HG03280 (cell line): ENCODE results near the gene CERT1.
"Not testable (repeated sequence)": the region's sequence is repeated elsewhere in the genome, so short reads cannot be mapped to it uniquely, and the experiment has no call there.

Experiments used
- ATAC-seq: cut with Tn5 transposase; IDR thresholded peaks from one replicate; pipeline ENCODE4 v1.9.1; 2021; ENCODE audit warnings: mild to moderate bottlenecking, moderate library complexity; ENCODE audit not compliant: unreplicated experiment

The CERT1 gene

DNA sequence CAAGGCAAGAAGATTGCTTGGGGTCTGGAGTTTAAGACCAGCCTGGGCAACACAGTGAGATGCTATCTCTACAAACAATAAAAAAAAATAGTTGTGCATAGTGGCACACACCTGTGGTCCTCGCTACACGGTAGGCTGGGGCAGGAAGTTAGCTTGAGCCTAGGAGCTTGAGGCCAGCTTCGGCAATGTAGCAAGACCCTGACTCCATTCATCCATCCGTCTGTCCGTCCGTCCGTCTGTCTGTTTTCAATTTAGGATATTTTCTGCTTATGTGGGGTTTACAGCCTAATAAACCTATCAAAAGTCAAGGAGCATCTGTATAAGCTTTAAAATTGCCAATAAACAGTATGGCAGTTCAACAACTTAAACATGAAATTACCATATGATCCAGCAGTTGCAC lies 154.7 kb downstream of the CERT1 start:
- ATAC-seq: no peak

DNA sequence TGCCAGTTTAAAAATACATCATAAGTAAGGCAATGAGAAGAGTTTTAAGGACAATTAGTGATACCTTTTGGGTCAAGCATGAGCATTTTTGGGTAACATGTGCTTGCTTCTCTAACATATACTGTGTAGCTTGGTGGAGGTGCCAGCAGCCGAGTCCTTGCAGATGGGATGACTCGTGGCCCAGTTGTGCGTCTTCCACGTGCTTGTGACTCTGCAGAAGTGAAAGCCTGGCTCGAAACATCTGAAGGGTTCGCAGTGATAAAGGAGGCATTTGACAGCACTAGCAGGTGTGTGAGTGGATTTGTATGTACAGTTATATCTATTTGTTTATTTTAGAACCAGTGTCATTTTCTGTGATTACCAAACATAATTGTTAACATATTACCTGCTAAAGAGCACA lies 156.2 kb downstream of the CERT1 start:
- ATAC-seq: no peak

DNA sequence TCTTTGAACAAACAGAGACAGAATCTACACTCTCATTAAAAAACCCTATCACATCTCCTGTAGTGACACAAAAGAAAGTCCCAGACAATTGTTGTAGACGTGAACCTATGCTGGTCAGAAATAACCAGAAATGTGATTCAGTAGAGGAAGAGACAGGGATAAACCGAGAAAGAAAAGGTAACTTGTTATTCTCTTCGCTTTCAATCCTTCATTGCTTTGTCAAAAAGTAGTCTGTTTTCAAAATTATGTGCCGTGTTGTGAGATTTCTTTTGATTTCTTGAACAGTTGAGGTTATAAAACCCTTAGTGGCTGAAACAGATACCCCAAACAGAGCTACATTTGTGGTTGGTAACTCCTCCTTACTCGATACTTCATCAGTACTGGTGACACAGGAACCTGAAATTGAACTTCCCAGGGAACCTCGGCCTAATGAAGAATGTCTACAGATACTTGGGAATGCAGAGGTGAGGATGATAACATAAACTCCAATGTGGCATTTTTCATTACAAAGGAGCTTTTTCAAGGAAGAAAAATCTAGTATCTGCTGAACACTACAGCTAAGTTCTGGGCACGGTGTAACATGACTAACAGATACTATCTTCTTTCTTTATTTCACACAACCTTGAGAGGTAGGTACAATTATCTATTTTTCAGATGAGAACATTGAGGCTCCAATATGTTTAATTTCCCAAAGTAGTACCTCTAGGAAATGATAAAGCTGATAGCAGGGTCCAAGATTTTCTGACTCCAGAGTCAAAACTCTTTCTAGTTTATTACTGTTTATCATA lies 160.1 kb downstream of the CERT1 start:
- ATAC-seq: no peak

DNA sequence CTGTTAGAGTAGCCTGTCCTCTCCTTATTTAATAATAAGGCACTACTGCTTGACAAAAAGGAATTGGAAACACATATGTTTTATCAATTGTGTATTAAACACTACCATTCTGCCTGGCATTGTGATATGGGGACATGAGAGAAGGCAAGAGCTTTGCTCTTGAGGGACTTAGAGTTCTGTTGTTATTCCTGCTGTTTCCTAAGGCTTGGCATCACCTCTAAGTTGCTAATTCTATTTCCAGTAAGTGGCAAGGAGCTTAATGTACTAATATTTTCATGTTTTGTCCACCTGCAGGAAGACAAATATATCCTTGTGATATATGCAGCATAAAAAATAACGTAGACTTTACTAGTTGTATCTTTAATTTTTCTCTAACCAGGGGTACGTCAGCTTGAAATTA lies 161.8 kb downstream of the CERT1 start:
- ATAC-seq: no peak

DNA sequence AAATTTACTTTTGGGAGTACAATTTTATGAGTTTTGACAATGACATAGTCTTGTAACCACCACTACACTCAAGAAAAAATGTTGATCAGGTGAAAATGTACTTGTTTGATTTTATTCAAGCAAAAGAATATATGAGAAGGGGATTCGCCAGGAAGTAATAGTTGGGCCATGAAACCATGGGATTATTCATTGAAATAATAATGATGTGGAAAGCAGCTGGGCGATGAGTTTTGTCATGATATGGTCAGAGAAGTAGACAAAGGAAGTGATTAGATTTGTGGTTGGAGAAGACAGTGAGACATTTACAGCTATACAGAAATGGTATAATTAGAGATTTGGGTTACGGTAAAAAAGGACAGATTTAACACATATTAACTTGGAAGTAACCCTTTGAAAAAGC lies 163.2 kb downstream of the CERT1 start:
- no peak for ATAC-seq

DNA sequence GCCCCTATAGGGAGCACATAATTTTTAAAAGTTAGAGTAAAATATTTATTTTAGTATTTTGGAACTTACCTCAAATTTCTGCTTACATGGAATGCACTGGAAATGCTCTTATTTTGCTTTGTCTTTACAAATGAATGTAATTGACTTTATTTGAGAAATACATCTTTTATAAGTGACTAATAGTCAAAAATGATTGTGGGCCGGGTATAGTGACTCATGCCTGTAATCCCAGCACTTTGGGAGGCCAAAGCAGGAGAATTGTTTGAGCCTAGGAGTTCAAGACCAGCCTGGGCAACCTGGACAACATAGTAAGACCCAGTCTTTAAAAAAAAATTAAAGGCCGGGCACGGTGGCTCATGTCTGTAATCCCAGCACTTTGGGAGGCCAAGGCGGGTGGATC lies 168.6 kb downstream of the CERT1 start:
- no peak for ATAC-seq

DNA sequence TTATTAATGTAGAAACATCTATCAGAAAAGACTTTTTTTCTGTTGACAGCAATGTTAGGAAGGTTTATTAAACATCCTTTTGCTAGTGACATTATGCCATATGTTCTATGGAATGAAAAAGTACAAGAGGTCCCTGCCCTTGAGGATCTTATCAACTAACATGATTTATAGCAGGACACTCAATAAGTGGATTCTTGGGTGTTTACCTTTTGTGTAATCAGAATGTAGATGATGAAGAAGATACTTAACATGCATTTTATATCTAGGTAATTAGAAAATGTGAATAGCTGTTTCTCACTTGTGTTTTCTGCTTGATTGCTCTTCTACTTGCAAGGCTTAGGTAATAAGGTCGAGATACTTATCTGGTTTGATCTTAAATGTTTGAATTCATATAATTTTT lies 169.5 kb downstream of the CERT1 start:
- no peak for ATAC-seq

DNA sequence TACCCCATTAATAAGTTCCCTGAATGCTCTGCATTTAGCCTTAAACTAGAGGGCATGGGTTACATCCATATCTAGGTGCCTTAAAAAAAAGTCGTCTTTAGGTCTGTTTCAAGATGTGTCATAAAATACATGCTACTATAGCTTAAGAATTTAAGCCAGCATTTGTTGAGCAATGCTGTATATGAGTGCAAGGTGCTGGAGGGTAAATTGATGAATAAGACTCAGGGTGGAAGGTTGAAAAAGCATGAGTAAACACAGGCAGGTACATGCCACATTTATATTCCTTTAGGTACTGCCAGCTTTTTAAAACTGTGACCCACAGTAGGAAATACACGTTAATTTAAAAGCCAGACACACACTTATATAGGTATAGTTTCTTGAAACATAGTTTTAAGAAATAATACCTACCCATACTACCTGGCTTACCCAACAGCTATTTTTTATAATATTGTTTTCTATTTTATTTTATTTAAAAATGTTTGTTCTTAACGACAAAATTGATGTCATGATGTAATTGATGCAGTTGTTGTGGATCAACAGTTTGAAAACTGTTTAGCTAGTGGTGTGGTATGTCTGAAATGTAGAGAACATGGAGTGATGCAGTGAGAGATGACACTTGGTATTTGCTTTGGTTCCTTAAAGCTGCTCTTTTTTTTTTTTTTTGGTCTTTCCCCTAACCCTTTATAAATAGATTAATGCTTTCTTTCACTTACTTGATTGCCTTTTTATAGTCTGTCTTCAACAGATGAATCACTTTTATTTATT lies 170.5 kb downstream of the CERT1 start:
- no peak for ATAC-seq

DNA sequence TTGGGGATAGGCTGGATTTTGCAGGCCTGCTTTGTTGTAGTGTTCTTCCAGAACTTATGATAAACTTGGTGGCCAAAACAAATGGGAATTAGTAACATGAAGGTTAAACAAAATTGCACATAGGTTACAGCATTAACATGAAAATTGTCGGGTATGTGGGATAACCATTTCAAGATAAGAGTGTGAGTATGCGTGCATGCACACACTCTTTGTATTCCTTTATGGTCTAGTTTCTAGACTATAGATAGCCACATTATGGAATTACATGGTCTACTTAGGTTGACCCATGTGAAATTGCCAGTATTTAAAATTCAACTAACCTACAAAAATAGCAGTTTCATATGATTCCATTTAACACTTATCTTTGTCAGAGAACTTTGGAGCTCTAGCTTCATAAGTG lies 173.0 kb downstream of the CERT1 start:
- no peak for ATAC-seq

DNA sequence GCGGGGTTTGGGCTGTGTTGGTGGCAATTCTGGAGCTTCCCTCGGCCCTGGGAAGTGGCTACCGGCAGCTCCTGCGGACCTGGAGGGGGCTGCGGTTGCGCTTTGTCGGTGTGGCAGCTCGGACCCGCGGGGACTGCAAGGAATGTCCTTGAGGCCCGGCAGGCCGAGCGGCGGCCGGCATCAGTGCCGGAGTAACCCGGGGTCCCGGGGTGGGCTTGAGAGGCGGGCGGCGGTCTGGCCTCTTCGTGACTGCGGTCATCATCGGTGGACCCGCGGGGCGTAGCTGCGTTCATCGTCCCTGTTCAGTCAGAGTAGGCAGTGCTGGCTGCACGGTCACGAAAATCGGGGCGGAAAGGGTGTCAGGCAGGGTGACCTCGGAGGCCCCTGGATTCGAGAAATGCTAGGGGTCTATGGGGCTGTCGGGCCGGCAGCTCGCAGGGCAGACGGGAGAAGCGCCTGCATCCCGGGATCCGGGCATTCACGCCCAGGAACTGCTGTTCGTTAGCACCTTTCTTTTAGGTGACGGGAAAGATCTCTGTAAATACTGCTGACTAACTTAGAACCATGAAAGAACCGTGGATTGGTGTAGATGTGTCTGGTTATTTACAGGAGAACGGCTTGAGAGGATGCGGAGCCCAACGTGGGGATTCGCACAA lies 173.9 kb downstream of the CERT1 start:
- ATAC-seq: peak; percentile 1

DNA sequence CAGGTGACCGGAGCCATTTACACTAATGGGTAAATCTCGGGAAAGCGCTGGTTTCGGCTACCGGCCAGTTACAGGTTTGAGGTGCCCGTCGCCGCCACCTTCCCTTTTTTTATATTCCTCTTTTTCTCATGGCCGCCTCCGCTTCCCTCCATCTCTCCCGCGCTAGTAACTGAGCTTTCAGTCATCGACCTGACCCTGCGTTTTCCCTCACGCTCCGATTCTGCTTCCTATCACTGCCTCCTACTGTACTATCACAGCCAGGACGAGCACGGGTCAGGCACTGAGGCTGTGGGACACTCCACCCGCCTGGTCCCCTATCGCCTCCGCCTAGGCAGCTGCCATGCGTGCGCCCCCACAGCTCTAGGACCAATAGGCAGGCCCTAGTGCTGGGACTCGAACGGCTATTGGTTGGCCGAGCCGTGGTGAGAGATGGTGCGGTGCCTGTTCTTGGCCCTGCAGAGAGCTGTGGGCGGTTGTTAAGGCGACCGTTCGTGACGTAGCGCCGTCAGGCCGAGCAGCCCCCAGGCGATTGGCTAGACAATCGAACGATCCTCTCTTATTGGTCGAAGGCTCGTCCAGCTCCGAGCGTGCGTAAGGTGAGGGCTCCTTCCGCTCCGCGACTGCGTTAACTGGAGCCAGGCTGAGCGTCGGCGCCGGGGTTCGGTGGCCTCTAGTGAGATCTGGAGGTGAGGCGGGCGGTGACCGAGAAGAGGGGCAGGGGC lies 174.7 kb downstream of the CERT1 start, which contains the start of gene HMGCR:
TSS of gene HMGCR (plus strand) at position 606 of the 722 bp plus-strand sequence. CDS start 5,386 bp downstream, outside the sequence.
- peak; percentile 99 for ATAC-seq

DNA sequence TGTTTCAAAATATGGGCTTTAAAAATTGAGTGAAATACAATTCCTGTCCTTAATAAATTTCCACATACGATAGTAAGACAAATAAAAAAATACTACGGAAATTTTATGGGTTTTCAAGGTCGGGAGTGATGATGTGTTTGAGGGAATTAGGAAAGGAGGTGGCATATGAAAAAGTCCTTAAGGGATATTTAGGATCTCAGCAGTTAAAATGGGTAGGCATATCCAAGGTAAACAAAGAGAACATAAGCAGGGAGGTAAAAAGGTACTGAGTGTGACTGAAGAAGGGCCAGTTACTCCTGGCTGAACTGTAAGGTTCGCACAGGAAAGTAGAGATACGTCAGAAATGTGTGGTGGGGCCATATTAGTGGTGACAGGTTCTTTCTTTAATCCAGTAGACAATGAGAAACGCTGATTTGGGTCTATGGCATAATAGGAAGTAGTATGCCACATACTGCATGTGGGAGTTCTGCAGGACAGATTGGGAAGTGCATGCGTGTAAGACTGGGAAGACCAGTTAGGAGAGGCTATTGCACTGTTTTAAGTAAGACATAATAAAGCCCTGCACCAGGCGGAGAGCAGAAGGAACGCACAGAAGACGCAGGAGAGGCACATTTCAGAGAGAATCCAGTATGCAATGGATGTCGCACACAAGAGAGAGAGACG lies 175.3 kb downstream of the CERT1 start:
- ATAC-seq: no peak

DNA sequence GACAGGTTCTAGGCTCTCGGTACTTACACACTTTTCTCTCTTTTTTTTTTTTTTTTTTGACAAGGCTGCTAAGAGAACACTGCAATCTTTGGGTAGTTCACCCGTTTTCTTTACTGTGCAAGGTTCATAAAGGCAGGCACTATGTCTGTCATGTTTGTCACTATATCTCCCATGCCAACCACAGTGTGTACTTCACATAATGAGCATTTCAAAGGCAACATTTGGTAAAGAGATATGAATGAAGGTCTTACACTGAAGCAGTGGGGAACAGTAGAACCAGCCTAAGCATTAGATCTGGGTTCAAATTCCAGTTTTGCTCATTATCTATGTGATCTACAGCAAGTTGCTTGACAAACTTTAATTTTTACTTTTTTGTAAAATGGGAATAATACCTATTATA lies 175.9 kb downstream of the CERT1 start:
- ATAC-seq: no peak

DNA sequence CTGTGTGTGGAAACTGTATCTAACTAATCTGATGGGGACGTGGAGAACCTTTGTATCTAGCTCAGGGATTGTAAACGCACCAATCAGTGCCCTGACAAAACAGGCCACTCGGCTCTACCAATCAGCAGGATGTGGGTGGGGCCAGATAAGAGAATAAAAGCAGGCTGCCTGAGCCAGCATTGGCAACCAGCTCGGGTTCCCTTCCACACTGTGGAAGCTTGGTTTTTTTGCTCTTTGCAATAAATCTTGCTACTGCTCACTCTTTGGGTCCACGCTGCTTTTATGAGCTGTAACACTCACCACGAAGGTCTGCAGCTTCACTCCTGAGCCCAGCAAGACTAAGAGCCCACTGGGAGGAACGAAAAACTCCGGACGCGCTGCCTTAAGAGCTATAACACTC lies 177.0 kb downstream of the CERT1 start:
- ATAC-seq: not testable (repeated sequence)

DNA sequence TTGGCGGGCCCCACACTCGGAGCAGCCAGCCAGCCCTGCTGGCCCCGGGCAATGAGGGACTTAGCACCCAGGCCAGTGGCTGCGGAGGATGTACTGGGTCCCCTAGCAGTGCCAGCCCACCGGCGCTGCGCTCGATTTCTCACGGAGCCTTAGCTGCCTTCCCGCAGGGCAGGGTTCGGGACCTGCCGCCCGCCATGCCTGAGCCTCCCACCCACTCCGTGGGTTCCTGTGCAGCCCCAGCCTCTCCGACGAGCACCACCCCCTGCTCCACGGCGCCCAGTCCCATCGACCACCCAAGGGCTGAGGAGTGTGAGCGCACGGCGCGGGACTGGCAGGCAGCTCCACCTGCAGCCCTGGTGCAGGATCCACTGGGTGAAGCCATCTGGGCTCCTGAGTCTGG lies 177.7 kb downstream of the CERT1 start:
- ATAC-seq: not testable (repeated sequence)

DNA sequence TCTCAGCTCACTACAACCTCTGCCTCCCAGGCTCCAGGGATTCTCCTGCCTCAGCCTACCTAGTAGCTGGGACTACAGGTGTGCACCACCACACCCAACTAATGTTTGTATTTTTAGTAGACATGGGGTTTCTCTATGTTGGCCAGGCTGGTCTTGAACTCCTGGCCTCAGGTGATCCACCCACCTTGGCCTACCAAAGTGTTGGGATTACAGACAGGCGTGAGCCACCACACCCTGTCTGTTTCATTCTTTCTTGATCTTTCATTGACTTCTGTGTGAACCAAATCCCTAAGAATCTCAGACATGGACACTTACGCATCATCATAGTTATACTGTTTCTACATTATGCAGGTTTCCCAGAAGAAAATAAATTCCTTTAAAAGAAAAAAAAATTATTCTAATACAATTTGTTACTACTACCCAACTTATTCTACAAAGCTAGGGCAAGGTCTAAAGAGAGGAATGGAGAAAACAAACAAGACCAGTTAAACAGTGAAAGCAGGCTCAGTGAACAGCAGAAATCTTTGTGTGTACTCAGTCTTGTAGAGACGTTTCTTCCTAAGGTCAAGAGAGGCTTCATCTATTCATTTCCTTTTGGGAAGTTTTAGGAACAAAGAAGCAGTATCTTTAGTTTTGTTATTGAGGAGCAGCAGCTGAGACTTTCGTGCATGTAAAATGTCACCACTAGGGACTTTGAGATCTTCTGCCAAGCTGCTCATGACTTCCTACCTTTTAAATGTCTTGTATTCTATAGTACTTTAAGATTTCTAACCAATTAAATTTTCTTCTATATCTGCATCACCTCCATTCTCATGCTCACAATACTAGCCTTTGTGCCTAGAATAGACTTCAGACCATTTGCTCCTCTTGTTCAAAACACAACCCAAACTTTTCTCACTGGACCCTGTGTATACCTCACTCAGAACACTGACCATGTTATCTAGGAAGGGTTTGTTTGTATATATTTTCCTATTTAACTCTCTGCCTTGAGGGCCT lies 180.0 kb downstream of the CERT1 start:
- no peak for ATAC-seq

DNA sequence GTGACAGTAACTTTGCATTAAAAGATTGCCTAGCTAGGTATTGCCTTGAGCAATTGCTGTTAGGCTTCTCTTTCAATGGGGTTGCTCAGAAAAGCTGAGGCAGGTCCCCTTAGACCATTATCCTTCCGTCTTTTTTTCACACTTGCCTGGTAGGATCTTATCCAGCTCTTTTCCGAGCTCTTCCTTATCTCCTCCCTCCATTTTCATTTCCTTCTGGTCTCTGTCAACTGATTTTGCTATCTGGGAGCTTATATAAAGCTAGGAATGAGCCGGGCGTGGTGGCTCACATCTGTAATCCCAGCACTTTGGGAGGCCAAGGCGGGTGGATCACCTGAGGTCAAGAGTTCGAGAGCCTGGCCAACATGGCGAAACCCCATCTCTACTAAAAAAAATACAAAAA lies 181.0 kb downstream of the CERT1 start:
- no peak for ATAC-seq
